H1 (cell line): ENCODE results near the gene AXIN2.

Experiments
- CTCF ChIP-seq, 3 experiments: IDR thresholded peaks; 1 replicate in 2 of 3; 2 replicates in 1 of 3; pipeline versions ENCODE4 v1.5.1 to v1.6.1; 2011; ENCODE audit warnings: low read length in 3 of 3, mild to moderate bottlenecking in 3 of 3, inconsistent platforms in 2 of 3, low read depth in 1 of 3, moderate library complexity in 1 of 3; ENCODE audit not compliant: insufficient read depth in 1 of 3; ENCODE audit errors: control extremely low read depth in 1 of 3
- EP300 ChIP-seq, 2 experiments: IDR thresholded peaks; 1 replicate in 1 of 2; 2 replicates in 1 of 2; pipeline ENCODE4 v1.6.1; 2011 to 2012; ENCODE audit warnings: low read depth in 2 of 2, low read length in 2 of 2, mild to moderate bottlenecking in 2 of 2, borderline replicate concordance in 1 of 2, inconsistent platforms in 1 of 2, moderate library complexity in 1 of 2
- GTF2F1 ChIP-seq: IDR thresholded peaks from 2 replicates; pipeline ENCODE4 v1.6.1; 2012; ENCODE audit warnings: low read depth, low read length, improper control_type of control experiment, borderline replicate concordance
- RAD21 ChIP-seq, 2 experiments: IDR thresholded peaks in 1 of 2; conservative IDR thresholded peaks in 1 of 2; 2 replicates each; pipeline ENCODE4 v1.6.1; 2011; ENCODE audit warnings: low read depth in 2 of 2, low read length in 2 of 2, improper control_type of control experiment in 1 of 2, inconsistent platforms in 1 of 2, mild to moderate bottlenecking in 1 of 2, moderate library complexity in 1 of 2
- RFX5 ChIP-seq: IDR thresholded peaks from 2 replicates; pipeline ENCODE4 v1.6.1; 2011; ENCODE audit warnings: low read depth, low read length, improper control_type of control experiment, borderline replicate concordance

DNA sequence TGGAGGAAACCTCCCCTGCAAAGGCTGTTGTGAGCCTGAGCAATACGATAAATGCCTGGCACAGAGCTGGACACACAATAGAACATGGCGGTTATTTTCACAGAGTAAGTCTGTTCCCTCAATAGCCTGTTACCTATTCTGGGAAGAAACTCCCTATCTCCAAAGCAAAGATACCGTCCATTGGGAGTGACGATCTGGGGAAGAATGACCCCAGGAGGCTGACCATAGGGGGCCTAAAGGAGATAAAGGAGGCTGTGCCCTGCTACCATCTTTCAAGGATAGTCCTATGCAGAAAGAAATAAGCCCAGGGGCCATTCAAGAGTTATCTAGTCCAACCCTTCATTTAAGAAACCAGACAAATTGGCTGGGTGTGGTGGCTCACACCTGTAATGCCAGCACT is 4.1 kb upstream of the AXIN2 start:
- TF ChIP-seq CTCF (IDR thresholded peaks at IDR 0.05; ENCODE audit: control extremely low read depth in 1 of 3, insufficient read depth in 1 of 3, low read depth in 1 of 3, low read length in 3 of 3) (no peak), GTF2F1 (no peak), RFX5 (no peak), EP300 (IDR thresholded peaks at IDR 0.05; ENCODE audit: borderline replicate concordance in 1 of 2, low read depth in 2 of 2, low read length in 2 of 2) (no peak), RAD21 (IDR thresholded peaks at IDR 0.05 in 1 of 2, conservative IDR thresholded peaks at IDR 0.05 in 1 of 2; ENCODE audit: low read depth in 2 of 2, low read length in 2 of 2) (no peak)
